ENCODE data around the gene ITPRID1. TPM values are rescaled to one million over a fixed set of nuclear protein-coding genes. Genes with fewer than 3 reads are reported as not detected.
"Not testable (repeated sequence)": the region's sequence is repeated elsewhere in the genome, so short reads cannot be mapped to it uniquely, and the experiment has no call there.

ITPRID1 gene
- total RNA-seq (not detected), polyA plus RNA-seq (not detected), total RNA-seq (not detected)

GRCh38 chr7:31513790-31514189 lies at the start of gene ITPRID1:
Gene ITPRID1 (plus strand): TSS chr7:31514090. CDS start chr7:31553025, 38,935 bp downstream.
- intact Hi-C loops (cut with micrococcal nuclease): no loop called here
- no peak within 1 kb of the TSS for H3K27ac ChIP-seq (ENCODE audit: low read depth, low read length)
- DNase-seq (no peak), ATAC-seq (no peak)
- Mint-ChIP-seq H3K9me3 (peaks cover 0 to 42% (median 11%) of the 10 kb centered on the region in 11 donors), H3K27me3 (no peaks in the 10 kb centered on the region), H3K4me1 (no peaks in the 10 kb centered on the region), H3K27ac (no peak within 1 kb of the TSS), H3K36me3 (no peaks in the 10 kb centered on the region), H3K4me3 (no peak within 1 kb of the TSS)
- ChIA-PET POLR2A (no interaction called here), CTCF (no interaction called here)
- H3K4me1 ChIP-seq (ENCODE audit: control insufficient read depth in 2 of 2, insufficient read depth in 2 of 2, low read length in 2 of 2): no peaks in the 10 kb centered on the region
- H3K9me3 ChIP-seq (ENCODE audit: control insufficient read depth in 2 of 3, low read length in 3 of 3): no peaks in the 10 kb centered on the region
- no peaks in the 10 kb centered on the region for H3K36me3 ChIP-seq (ENCODE audit: control insufficient read depth in 2 of 3, insufficient read depth in 3 of 3, low read length in 3 of 3)
- no peaks in the 10 kb centered on the region for H3K27me3 ChIP-seq (ENCODE audit: control insufficient read depth in 2 of 2, insufficient read depth in 2 of 2, low read length in 2 of 2)
- H3K4me3 ChIP-seq (ENCODE audit: low read length): no peak within 1 kb of the TSS

GRCh38 chr7:31464601-31465000 lies 49.3 kb upstream of the ITPRID1 start:
- peaks cover 0 to 16% (median 4%) of the 10 kb centered on the region in 11 donors for H3K9me3 Mint-ChIP-seq
- no peak overlapping the region for H3K27ac Mint-ChIP-seq
- Histone ChIP-seq H3K9me3 (ENCODE audit: control insufficient read depth in 2 of 3, low read length in 3 of 3) (no peaks in the 10 kb centered on the region), H3K4me1 (ENCODE audit: control insufficient read depth in 2 of 2, insufficient read depth in 2 of 2, low read length in 2 of 2) (no peaks in the 10 kb centered on the region), H3K27ac (ENCODE audit: low read depth, low read length) (no peak overlapping the region), H3K36me3 (ENCODE audit: control insufficient read depth in 2 of 3, insufficient read depth in 3 of 3, low read length in 3 of 3) (no peaks in the 10 kb centered on the region), H3K4me3 (ENCODE audit: low read length) (no peak overlapping the region), H3K27me3 (ENCODE audit: control insufficient read depth in 2 of 2, insufficient read depth in 2 of 2, low read length in 2 of 2) (no peaks in the 10 kb centered on the region)
- ATAC-seq (no peak), DNase-seq (no peak)
- ChIA-PET POLR2A (no interaction called here), CTCF (no interaction called here)
- no peaks in the 10 kb centered on the region for H3K36me3 Mint-ChIP-seq
- intact Hi-C loops (cut with micrococcal nuclease): no loop called here
- no peak overlapping the region for H3K4me3 Mint-ChIP-seq
- H3K27me3 Mint-ChIP-seq: peaks cover 0 to 4% (median 0%) of the 10 kb centered on the region in 5 donors
- H3K4me1 Mint-ChIP-seq: no peaks in the 10 kb centered on the region

GRCh38 chr7:31465285-31465684 lies 48.6 kb upstream of the ITPRID1 start:
- Histone ChIP-seq H3K9me3 (ENCODE audit: control insufficient read depth in 2 of 3, low read length in 3 of 3) (no peaks in the 10 kb centered on the region), H3K27ac (ENCODE audit: low read depth, low read length) (no peak overlapping the region), H3K4me3 (ENCODE audit: low read length) (no peak overlapping the region), H3K27me3 (ENCODE audit: control insufficient read depth in 2 of 2, insufficient read depth in 2 of 2, low read length in 2 of 2) (no peaks in the 10 kb centered on the region), H3K36me3 (ENCODE audit: control insufficient read depth in 2 of 3, insufficient read depth in 3 of 3, low read length in 3 of 3) (no peaks in the 10 kb centered on the region), H3K4me1 (ENCODE audit: control insufficient read depth in 2 of 2, insufficient read depth in 2 of 2, low read length in 2 of 2) (no peaks in the 10 kb centered on the region)
- intact Hi-C loops (cut with micrococcal nuclease): no loop called here
- peaks cover 0 to 4% (median 0%) of the 10 kb centered on the region in 5 donors for H3K27me3 Mint-ChIP-seq
- peaks cover 0 to 16% (median 4%) of the 10 kb centered on the region in 11 donors for H3K9me3 Mint-ChIP-seq
- ATAC-seq (no peak), DNase-seq (no peak)
- H3K27ac Mint-ChIP-seq: no peak overlapping the region
- H3K36me3 Mint-ChIP-seq: no peaks in the 10 kb centered on the region
- CTCF ChIA-PET: no interaction called here
- H3K4me3 Mint-ChIP-seq: no peak overlapping the region
- H3K4me1 Mint-ChIP-seq: no peaks in the 10 kb centered on the region
- POLR2A ChIA-PET: no interaction called here

GRCh38 chr7:31466036-31466435 lies 47.9 kb upstream of the ITPRID1 start:
- no peak overlapping the region for H3K4me3 Mint-ChIP-seq
- H3K4me1 Mint-ChIP-seq: no peaks in the 10 kb centered on the region

GRCh38 chr7:31470883-31471282 lies 43.0 kb upstream of the ITPRID1 start:
- H3K9me3 ChIP-seq (ENCODE audit: control insufficient read depth in 2 of 3, low read length in 3 of 3); CTCF ChIA-PET; H3K27me3 Mint-ChIP-seq; H3K4me3 Mint-ChIP-seq; H3K27ac Mint-ChIP-seq; POLR2A ChIA-PET; H3K36me3 ChIP-seq (ENCODE audit: control insufficient read depth in 2 of 3, insufficient read depth in 3 of 3, low read length in 3 of 3); H3K36me3 Mint-ChIP-seq; DNase-seq; H3K27ac ChIP-seq (ENCODE audit: low read depth, low read length); intact Hi-C loops (cut with micrococcal nuclease); H3K4me3 ChIP-seq (ENCODE audit: low read length); ATAC-seq; H3K4me1 Mint-ChIP-seq; H3K4me1 ChIP-seq (ENCODE audit: control insufficient read depth in 2 of 2, insufficient read depth in 2 of 2, low read length in 2 of 2); H3K9me3 Mint-ChIP-seq; H3K27me3 ChIP-seq (ENCODE audit: control insufficient read depth in 2 of 2, insufficient read depth in 2 of 2, low read length in 2 of 2): not testable (repeated sequence)

More at GRCh38 chr7:31466036-31466435, 47.9 kb upstream of the ITPRID1 start:
- ATAC-seq (no peak), DNase-seq (no peak)
- Mint-ChIP-seq H3K27me3 (peaks cover 0 to 4% (median 0%) of the 10 kb centered on the region in 5 donors), H3K36me3 (no peaks in the 10 kb centered on the region), H3K9me3 (peaks cover 0 to 16% (median 4%) of the 10 kb centered on the region in 11 donors), H3K27ac (no peak overlapping the region)
- Histone ChIP-seq H3K4me3 (ENCODE audit: low read length) (no peak overlapping the region), H3K27ac (ENCODE audit: low read depth, low read length) (no peak overlapping the region), H3K9me3 (ENCODE audit: control insufficient read depth in 2 of 3, low read length in 3 of 3) (no peaks in the 10 kb centered on the region), H3K36me3 (ENCODE audit: control insufficient read depth in 2 of 3, insufficient read depth in 3 of 3, low read length in 3 of 3) (no peaks in the 10 kb centered on the region), H3K4me1 (ENCODE audit: control insufficient read depth in 2 of 2, insufficient read depth in 2 of 2, low read length in 2 of 2) (no peaks in the 10 kb centered on the region), H3K27me3 (ENCODE audit: control insufficient read depth in 2 of 2, insufficient read depth in 2 of 2, low read length in 2 of 2) (no peaks in the 10 kb centered on the region)
- POLR2A ChIA-PET: no interaction called here
- CTCF ChIA-PET: no interaction called here
- intact Hi-C loops (cut with micrococcal nuclease): no loop called here

GRCh38 chr7:31475368-31475767 lies 38.5 kb upstream of the ITPRID1 start:
- CTCF ChIA-PET: no interaction called here
- H3K9me3 ChIP-seq (ENCODE audit: control insufficient read depth in 2 of 3, low read length in 3 of 3): no peaks in the 10 kb centered on the region
- no peak for DNase-seq
- Mint-ChIP-seq H3K36me3 (no peaks in the 10 kb centered on the region), H3K4me3 (no peak overlapping the region), H3K4me1 (no peaks in the 10 kb centered on the region), H3K27me3 (no peaks in the 10 kb centered on the region), H3K9me3 (peaks cover 0 to 2% (median 0%) of the 10 kb centered on the region in 11 donors), H3K27ac (no peak overlapping the region)
- POLR2A ChIA-PET: no interaction called here
- no peak overlapping the region for H3K4me3 ChIP-seq (ENCODE audit: low read length)
- no peak overlapping the region for H3K27ac ChIP-seq (ENCODE audit: low read depth, low read length)
- H3K4me1 ChIP-seq (ENCODE audit: control insufficient read depth in 2 of 2, insufficient read depth in 2 of 2, low read length in 2 of 2): no peaks in the 10 kb centered on the region
- ATAC-seq: no peak
- intact Hi-C loops (cut with micrococcal nuclease): no loop called here
- no peaks in the 10 kb centered on the region for H3K27me3 ChIP-seq (ENCODE audit: control insufficient read depth in 2 of 2, insufficient read depth in 2 of 2, low read length in 2 of 2)
- no peaks in the 10 kb centered on the region for H3K36me3 ChIP-seq (ENCODE audit: control insufficient read depth in 2 of 3, insufficient read depth in 3 of 3, low read length in 3 of 3)

GRCh38 chr7:31476073-31476745 lies 37.7 kb upstream of the ITPRID1 start:
- no peak for ATAC-seq
- intact Hi-C loops (cut with micrococcal nuclease): no loop called here
- H3K36me3 Mint-ChIP-seq: no peaks in the 10 kb centered on the region
- ChIA-PET POLR2A (no interaction called here), CTCF (no interaction called here)
- H3K27ac Mint-ChIP-seq: no peak overlapping the region
- no peaks in the 10 kb centered on the region for H3K36me3 ChIP-seq (ENCODE audit: control insufficient read depth in 2 of 3, insufficient read depth in 3 of 3, low read length in 3 of 3)
- H3K27ac ChIP-seq (ENCODE audit: low read depth, low read length): no peak overlapping the region
- H3K4me3 ChIP-seq (ENCODE audit: low read length): no peak overlapping the region
- no peaks in the 10 kb centered on the region for H3K4me1 ChIP-seq (ENCODE audit: control insufficient read depth in 2 of 2, insufficient read depth in 2 of 2, low read length in 2 of 2)
- H3K9me3 Mint-ChIP-seq: peaks cover 0 to 5% (median 2%) of the 10 kb centered on the region in 11 donors
- H3K9me3 ChIP-seq (ENCODE audit: control insufficient read depth in 2 of 3, low read length in 3 of 3): no peaks in the 10 kb centered on the region
- no peak for DNase-seq
- no peaks in the 10 kb centered on the region for H3K27me3 Mint-ChIP-seq
- H3K4me3 Mint-ChIP-seq: no peak overlapping the region
- no peaks in the 10 kb centered on the region for H3K27me3 ChIP-seq (ENCODE audit: control insufficient read depth in 2 of 2, insufficient read depth in 2 of 2, low read length in 2 of 2)
- no peaks in the 10 kb centered on the region for H3K4me1 Mint-ChIP-seq

Data from naive thymus-derived CD4-positive, alpha-beta T cell (primary cell).